ENCODE measurements around the gene WDR36. TPM values are rescaled to one million over a fixed set of nuclear protein-coding genes. Genes with fewer than 3 reads are reported as not detected.

WDR36 gene
- total RNA-seq (10 to 100 TPM; 13.2 to 86.1 (median 23.6) TPM), polyA plus RNA-seq (10 to 100 TPM in 1 of 3 donors, 1 to 10 TPM in 2; 6.6 to 19.1 (median 9.0) TPM)
- long read RNA-seq, donor 1, result 0 reads
- long read RNA-seq, donor 2, full-length matches to known transcripts, result 1 of 1 reads
- long read RNA-seq, donor 2, partial matches to known transcripts, result 0 of 1 reads
- long read RNA-seq, donor 2, other reads (novel, unspliced or antisense), result 0 of 1 reads
- long read RNA-seq, donor 3, result 0 reads
- long read RNA-seq, donor 4, full-length matches to known transcripts, result 2 of 10 reads
- long read RNA-seq, donor 4, partial matches to known transcripts, result 6 of 10 reads
- long read RNA-seq, donor 4, other reads (novel, unspliced or antisense), result 2 of 10 reads
- long read RNA-seq, donor 5, full-length matches to known transcripts, result 14 of 19 reads
- long read RNA-seq, donor 5, partial matches to known transcripts, result 3 of 19 reads
- long read RNA-seq, donor 5, other reads (novel, unspliced or antisense), result 2 of 19 reads
- long read RNA-seq, donor 6, full-length matches to known transcripts, result 2 of 13 reads
- long read RNA-seq, donor 6, partial matches to known transcripts, result 9 of 13 reads
- long read RNA-seq, donor 6, other reads (novel, unspliced or antisense), result 2 of 13 reads
- long read RNA-seq, donor 7, result 0 reads
- long read RNA-seq, donor 8, result 0 reads
- long read RNA-seq, donor 9, result 0 reads
- long read RNA-seq, donor 10, full-length matches to known transcripts, result 1 of 1 reads
- long read RNA-seq, donor 10, partial matches to known transcripts, result 0 of 1 reads
- long read RNA-seq, donor 10, other reads (novel, unspliced or antisense), result 0 of 1 reads

DNA sequence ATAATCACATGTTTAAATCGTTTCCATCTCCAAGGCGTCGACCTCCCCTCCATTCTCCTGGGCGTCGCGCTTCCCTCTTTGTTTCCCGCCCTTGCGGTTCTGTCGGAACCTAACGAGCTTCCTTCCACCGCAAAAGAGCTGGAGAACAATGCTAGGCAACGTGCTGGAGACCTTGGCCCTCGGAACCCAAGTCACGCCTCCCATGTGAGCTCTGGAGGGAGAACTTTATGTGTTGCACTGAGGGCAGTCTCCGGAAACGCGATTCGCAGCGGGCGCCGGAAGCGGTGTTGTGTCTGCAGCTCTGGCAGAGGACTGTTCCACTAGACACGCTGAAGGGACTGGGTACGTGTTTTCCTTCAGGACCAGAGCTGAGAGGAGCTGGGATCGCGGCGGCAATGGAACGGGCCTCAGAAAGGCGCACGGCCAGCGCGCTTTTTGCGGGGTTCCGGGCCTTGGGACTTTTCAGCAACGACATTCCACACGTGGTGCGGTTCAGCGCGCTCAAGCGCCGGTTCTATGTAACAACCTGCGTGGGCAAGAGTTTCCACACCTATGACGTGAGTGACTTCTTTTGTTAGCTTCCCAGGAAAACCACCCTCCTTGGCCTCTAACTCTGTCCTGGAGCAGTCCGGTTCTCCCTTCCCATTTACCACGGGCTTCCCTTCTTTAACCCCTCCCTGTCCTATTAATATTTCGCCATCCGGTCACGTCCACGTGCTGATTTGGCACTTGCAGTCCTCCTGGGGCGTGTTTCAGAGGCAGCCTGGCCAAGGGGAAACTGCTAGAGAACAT, at the start of gene WDR36:
TSS of gene WDR36 (plus strand) at position 287 of the 792 bp plus-strand sequence. CDS start at position 396, 109 bp downstream.
- intact Hi-C loops (cut with DNase I), result loop anchor here in 1 of 2 donors (10.0 kb wide), 1 partner anchor 337 kb away; no protein-coding TSS in a partner anchor
- Histone ChIP-seq H3K4me3 (peak within 1 kb of the TSS; percentile 76 to 87 (median 80)), H3K27ac (peak within 1 kb of the TSS; percentile 40 to 91 (median 73)), H3K27me3 (no peaks in the 10 kb centered on the region), H3K4me1 (replicated peaks in 1 of 2) (peaks cover 11 to 28% of the 10 kb centered on the region in 2 donors), H3K9me3 (replicated peaks in 1 of 3) (no peaks in the 10 kb centered on the region), H3K36me3 (replicated peaks in 1 of 2) (peaks cover 0 to 6% of the 10 kb centered on the region in 2 donors)
- peak; percentile 90 to 95 (median 92) for DNase-seq
- WGBS, 4 donors, result 1 to 3% (median 1%) methylated on average over 22 to 50 of the region's 50 CpGs
- peak in 1 of 2 donors; percentile 39 for TF ChIP-seq POLR2A (IDR thresholded peaks at IDR 0.05)
- TF ChIP-seq, protein P1, sequence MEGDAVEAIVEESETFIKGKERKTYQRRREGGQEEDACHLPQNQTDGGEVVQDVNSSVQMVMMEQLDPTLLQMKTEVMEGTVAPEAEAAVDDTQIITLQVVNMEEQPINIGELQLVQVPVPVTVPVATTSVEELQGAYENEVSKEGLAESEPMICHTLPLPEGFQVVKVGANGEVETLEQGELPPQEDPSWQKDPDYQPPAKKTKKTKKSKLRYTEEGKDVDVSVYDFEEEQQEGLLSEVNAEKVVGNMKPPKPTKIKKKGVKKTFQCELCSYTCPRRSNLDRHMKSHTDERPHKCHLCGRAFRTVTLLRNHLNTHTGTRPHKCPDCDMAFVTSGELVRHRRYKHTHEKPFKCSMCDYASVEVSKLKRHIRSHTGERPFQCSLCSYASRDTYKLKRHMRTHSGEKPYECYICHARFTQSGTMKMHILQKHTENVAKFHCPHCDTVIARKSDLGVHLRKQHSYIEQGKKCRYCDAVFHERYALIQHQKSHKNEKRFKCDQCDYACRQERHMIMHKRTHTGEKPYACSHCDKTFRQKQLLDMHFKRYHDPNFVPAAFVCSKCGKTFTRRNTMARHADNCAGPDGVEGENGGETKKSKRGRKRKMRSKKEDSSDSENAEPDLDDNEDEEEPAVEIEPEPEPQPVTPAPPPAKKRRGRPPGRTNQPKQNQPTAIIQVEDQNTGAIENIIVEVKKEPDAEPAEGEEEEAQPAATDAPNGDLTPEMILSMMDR (IDR thresholded peaks at IDR 0.05), result peak in 1 of 6 experiments; percentile 8

GRCh38 chr5:111043712-111044506, 48.2 kb upstream of the WDR36 start:
- TF ChIP-seq, protein P1 (IDR thresholded peaks at IDR 0.05), result no peak
- no peak for TF ChIP-seq POLR2A (IDR thresholded peaks at IDR 0.05)
- Histone ChIP-seq H3K4me1 (replicated peaks in 1 of 2) (no peaks in the 10 kb centered on the region), H3K36me3 (replicated peaks in 1 of 2) (no peaks in the 10 kb centered on the region), H3K27ac (no peak overlapping the region), H3K27me3 (no peaks in the 10 kb centered on the region), H3K9me3 (replicated peaks in 1 of 3) (no peaks in the 10 kb centered on the region), H3K4me3 (no peak overlapping the region)
- 35 to 42% (median 41%) methylated on average over 5 of the region's 5 CpGs for WGBS, 4 donors
- intact Hi-C loops (cut with DNase I), result no loop called here
- no peak for DNase-seq

- Histone ChIP-seq H3K9me3 (replicated peaks in 1 of 3) (no peaks in the 10 kb centered on the region), H3K36me3 (replicated peaks in 1 of 2) (no peaks in the 10 kb centered on the region), H3K27ac (no peak overlapping the region), H3K4me1 (replicated peaks in 1 of 2) (no peaks in the 10 kb centered on the region), H3K4me3 (no peak overlapping the region), H3K27me3 (no peaks in the 10 kb centered on the region)
- DNase-seq, result no peak
- TF ChIP-seq, protein P1 (IDR thresholded peaks at IDR 0.05), result no peak
- no peak for TF ChIP-seq POLR2A (IDR thresholded peaks at IDR 0.05)
- intact Hi-C loops (cut with DNase I), result no loop called here
Observed at GRCh38 chr5:111058064-111058463, 34.1 kb upstream of the WDR36 start.

Data from adrenal gland (tissue), 19 donors.